Measurements from ENCODE around the gene ZMYM1.
"Not testable (repeated sequence)": the region's sequence is repeated elsewhere in the genome, so short reads cannot be mapped to it uniquely, and the experiment has no call there.

Gene ZMYM1

DNA sequence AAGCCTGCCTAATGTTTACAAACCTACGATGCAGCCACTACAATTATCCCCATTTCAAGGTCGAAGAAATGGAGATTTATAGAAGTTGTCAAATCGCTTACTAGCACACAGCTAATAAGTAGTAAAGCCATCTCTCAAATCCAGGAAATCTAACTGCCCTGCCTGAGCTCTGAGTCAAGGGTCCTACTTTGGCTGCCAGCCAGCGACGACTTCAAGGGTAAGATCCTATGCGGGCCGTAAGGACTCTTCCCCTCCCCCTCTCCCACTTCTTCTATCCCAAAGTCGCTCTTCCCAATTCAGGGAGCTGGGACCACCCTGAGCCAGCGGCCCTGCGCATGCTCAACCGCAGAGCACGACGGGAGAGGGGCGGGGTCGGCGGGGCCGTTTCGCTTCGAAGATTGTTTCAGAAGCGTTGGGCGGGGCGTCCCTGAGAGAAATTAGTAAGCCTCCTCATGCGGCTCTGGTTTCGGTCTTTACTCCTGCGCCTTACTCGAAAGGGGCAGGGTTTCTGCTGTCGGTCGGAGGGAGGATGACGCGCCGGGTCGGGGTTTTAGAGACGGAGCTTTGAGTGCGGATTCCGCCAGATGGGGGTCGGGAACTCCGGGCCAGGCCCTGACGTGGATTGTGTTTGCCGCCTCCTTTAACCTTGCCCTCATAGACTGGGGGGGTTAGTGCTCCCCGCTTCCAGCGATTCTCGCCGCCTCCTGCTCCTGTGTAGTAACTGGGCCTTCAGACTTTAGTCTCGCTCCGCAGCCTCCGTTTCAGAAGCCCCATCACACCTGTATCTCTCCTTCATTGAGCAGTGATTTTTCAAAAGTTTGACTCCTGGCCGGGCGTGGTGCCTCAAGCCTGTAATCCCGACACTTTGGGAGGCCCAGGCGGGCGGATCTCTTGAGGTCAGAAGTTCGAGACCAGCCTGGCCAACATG lies at the start of gene ZMYM1:
Gene ZMYM1, plus strand, starts transcription at position 383 of the 928 bp plus-strand sequence. CDS start 14,603 bp downstream, outside the sequence.
- peak; percentile 94 for DNase-seq

- no peak for DNase-seq
These were observed 49.4 kb upstream of the ZMYM1 start for GRCh38 chr1:35029761-35030160.

GRCh38 chr1:35030338-35030737 lies 48.8 kb upstream of the ZMYM1 start:
- no peak for DNase-seq

- DNase-seq: peak; percentile 44
These were observed 48.3 kb upstream of the ZMYM1 start for GRCh38 chr1:35030756-35031446.

- DNase-seq: no peak
These were observed 46.8 kb upstream of the ZMYM1 start for GRCh38 chr1:35032384-35032739.

- no peak for DNase-seq
These were observed 45.8 kb upstream of the ZMYM1 start for GRCh38 chr1:35033346-35033745.

GRCh38 chr1:35036621-35037020 lies 42.6 kb upstream of the ZMYM1 start:
- DNase-seq: no peak

- DNase-seq: no peak
These were observed 42.0 kb upstream of the ZMYM1 start for GRCh38 chr1:35037206-35037605.

DNA sequence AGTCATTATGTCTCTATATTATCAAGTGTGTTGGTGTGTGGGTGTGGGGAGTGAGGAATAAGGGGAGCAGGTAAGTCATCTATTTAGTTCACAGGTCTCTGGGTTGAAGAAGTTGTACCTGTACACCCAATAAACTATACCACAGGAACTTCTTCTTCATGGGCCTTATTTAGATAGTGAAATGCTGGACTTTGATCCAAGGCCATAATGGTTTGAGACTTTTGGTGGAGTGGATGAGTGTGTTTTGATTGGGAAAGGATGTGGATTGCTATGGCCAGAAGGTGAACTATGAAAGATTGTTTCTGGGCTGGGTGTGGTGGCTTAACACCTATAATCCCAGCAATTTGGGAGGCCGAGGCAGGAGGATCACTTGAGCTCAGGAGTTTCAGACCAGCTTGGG lies 40.5 kb upstream of the ZMYM1 start:
- no peak for DNase-seq

DNA sequence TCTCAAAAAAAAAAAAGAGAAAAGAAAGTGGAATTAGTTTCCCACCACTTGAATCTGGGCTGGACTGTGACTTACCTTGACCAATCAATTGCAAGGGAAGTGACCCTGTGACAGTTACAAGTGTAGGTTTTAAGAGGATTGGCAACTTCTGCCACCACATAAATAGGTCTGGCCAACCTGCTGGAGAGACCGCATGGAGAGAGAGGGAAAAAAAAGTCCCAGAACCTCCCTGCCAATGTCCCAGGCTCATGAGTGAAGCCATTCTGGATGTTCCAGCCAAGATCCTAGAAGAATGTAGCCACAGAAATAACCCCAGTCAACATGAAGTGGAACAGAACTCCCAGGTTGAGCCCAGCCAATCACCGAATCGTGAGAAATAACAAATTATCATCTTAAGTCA lies 35.7 kb upstream of the ZMYM1 start:
- no peak for DNase-seq

DNA sequence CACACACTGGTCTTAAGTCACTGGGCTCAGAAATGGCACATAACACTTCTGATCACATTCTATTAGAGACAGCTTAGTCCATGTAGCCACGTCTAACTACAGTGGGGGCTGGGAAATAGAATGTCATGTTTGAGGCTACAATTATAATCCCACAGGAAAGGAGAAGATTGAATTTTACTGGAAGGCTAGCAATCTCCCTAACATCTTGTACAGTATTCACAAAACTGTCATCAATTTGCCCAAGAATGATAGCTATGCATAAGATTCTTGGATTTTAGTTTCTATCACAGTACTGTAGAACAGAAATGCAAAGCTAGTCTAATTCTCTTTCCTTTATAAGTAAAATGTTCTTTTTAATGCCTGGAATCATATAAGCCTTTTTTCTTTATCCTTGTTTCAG lies 34.8 kb upstream of the ZMYM1 start:
- no peak for DNase-seq

- DNase-seq: no peak
These were observed 32.5 kb upstream of the ZMYM1 start for GRCh38 chr1:35046730-35047129.

DNA sequence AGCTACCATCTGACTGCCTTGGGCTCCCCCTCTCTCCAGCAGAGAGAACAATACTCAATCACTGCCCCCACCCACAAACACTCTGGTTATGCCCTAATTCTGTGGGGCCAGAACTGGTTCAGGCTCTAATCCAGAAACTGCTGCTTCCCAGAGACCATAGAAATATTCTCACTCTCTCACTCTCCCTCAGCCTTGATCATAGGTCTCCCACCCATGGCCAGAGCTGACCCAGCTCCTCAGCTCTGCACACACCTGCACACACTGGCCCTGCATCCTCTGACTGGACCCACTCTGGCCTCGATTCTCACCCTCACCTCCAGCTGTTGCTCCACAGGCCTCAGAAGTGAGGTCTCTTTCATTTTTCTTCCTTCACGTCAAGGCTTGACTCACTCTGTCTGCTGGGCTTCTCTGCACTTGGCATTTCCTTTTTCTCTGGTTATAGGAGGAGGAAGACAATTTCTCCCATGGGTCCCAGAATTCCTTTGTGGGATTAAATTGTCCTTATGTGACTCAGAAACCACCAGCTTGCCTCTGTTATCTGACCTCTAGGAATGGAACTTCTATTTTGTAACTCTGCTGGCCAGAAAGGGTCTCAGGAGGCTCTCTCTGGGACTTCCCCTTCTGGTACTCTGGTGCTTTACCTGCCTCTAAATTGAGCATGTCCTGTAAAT lies 31.9 kb upstream of the ZMYM1 start:
- DNase-seq: no peak

GRCh38 chr1:35049116-35049515 lies 30.1 kb upstream of the ZMYM1 start:
- no peak for DNase-seq

DNA sequence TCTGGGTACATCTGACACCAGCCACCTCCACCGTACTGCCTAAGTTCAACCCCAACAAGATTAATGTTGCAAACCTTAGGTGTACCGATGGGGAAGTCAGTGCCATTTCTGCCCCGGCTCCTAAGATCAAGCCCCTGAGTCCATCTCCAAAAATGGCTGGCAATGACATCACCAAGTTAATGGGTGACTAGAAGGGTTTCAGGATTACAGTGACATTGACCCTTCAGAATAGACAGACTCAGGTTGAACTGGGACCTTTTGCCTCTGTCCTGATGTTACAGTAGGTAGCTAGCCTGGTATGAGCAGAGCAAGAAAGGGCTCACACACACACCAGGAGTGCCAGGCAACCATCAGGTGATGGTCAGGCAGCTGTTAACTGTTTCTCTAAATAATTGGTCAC lies 25.8 kb upstream of the ZMYM1 start:
- no peak for DNase-seq

DNA sequence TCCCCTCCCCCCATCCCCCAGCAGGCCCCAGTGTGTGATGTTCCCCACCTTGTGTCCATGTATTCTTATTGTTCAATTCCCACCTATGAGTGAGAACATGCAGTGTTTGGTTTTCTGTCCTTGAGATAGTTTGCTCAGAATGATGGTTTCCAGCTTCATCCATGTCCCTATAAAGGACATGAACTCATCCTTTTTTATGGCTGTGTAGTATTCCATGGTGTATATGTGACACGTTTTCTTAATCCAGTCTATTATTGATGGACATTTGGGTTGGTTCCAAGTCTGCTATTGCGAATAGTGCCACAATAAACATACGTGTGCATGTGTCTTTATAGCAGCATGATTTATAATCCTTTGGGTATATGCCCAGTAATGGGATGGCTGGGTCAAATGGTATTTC lies 24.9 kb upstream of the ZMYM1 start:
- not testable (repeated sequence) for DNase-seq

- not testable (repeated sequence) for DNase-seq
These were observed 20.9 kb upstream of the ZMYM1 start for GRCh38 chr1:35058321-35058720.

GRCh38 chr1:35058988-35059387 lies 20.2 kb upstream of the ZMYM1 start:
- DNase-seq: no peak

- DNase-seq: no peak
These were observed 16.5 kb upstream of the ZMYM1 start for GRCh38 chr1:35062518-35063196.

DNA sequence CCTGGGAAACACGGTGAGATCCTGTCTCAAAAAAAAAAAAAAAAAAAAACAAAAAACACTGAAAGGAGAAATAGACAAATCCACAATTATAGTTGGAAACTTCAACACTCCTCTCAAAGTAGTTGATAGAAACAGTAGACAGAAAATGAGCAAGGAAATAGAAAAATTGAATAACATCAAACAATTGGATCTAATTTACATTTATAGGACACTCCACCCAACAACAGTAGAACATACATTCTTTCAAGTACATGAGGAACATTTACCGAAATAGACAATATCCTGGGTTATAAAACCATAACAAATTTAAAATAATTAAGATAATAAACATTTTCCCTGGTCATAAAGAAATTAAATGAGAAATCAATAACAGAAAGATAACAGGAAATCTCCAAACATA lies 14.9 kb upstream of the ZMYM1 start:
- DNase-seq: no peak

- DNase-seq: no peak
These were observed 9.4 kb upstream of the ZMYM1 start for GRCh38 chr1:35069746-35070145.

DNA sequence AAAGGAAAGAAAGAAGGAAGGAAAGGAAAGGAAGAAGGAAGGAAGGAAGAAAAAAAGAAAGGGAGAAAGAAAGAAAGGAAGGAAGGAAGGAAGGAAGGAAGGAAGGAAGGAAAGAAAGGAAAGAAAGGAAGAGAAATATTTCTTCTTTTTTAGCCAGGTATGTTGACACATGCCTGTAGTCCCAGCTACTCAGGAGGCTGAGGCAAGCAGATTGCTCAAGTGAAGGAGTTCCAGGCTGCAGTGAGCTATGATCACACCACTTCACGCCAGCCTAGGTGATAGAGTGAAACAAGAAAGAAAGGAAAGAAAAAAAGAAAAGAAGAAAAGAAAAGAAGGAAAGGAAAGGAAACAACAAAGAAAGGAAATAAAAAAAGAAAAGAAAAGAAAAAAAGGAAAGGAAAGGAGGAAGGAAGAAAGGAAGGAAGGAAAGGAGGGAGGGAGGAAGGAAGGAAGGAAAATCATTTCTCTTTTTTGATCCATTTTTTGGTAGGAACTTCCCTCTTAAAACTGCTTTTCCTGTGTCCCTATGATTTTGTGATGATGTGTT lies 5.8 kb upstream of the ZMYM1 start:
- DNase-seq: no peak

DNA sequence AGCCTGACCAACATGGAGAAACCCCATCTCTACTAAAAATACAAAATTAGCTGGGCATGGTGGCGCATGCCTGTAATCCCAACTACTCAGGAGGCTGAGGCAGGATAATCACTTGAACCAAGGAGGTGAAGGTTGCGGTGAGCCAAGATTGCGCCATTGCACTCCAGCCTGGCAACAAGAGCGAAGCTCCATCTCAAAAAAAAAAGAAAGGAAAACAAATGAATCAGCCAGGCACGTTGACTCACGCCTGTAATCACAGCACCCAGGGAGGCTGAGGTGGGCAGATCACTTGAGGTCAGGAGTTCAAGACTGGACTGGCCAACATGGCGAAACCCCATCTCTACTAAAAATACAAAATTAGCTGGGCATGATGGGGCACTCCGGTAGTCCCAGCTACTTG lies 2.8 kb upstream of the ZMYM1 start:
- DNase-seq: not testable (repeated sequence)
